ENCODE results near the gene ARHGAP30.
"Not testable (repeated sequence)": the region's sequence is repeated elsewhere in the genome, so short reads cannot be mapped to it uniquely, and the experiment has no call there.

The ARHGAP30 gene

GRCh38 chr1:161070761-161071160 is 1.1 kb upstream of the ARHGAP30 start:
- DNase-seq = no peak

DNA sequence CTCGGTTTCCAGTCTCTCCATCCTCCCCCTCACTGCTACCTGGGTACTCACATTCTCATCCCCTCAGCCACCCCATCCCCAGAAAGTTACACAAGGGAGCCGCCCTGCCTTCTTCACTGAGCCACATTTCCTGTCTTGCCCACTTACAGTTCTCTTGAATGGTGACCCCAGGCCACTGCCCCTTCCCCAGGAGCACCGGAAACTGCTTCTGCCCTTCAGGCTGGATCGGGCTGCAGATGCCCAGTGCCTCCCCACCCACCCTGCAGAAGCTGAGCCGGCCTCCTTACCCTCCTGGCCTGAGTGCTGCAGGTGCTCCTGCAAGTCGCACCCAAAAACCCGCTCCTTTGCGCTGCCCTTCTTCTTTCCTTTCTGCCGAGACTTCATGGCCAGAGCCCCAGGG is 450 bp downstream of the ARHGAP30 start:
- DNase-seq = no peak

- DNase-seq = peak in 26 of 56 donors; percentile 3 to 56 (median 20)
These were observed 1.1 kb downstream of the ARHGAP30 start for GRCh38 chr1:161068306-161069234.

DNA sequence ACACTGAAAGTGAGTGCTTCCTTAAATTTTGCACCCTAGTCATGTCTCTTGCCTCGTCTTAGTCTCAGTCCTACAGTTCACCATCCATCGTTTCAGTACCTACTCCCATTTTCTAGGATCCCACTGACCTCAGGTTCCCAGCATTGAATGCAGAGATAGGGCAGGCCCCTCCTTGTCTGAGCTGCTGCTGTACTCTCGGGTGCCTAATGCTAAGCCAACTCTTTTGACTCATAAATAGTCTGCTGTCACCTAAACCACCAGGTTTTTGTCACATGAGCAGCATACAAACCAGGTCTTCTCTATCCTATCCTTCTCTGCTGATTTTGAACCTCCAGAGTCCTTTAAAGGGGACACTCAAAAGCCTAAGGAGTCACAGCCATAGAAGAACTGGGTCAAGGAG is 3.0 kb downstream of the ARHGAP30 start:
- DNase-seq = no peak

GRCh38 chr1:161065681-161066080 is 4.0 kb downstream of the ARHGAP30 start:
- not testable (repeated sequence) for DNase-seq

GRCh38 chr1:161063936-161064335 is 5.8 kb downstream of the ARHGAP30 start:
- not testable (repeated sequence) for DNase-seq

GRCh38 chr1:161061419-161061818 is 8.3 kb downstream of the ARHGAP30 start:
- no peak for DNase-seq

DNA sequence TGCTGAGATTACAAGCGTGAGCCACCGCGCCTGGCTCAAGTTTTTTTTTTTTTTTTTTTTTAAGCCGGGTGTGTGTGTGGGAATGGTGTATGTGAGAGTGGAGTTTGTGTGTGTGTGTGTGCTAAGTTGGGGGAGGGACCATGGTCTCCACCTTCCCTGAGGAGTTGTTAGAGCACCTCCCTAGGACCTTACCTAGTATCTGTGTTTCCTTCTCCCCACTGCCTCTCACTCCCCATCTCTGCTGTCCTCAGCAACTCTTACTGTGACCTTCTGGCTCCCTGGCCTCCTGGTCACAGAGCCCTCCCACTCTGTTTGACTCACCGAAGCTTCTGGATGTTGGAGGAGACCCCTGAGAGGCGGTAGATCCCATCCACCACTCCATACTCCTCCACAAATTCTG is 10.4 kb downstream of the ARHGAP30 start:
- no peak for DNase-seq

DNA sequence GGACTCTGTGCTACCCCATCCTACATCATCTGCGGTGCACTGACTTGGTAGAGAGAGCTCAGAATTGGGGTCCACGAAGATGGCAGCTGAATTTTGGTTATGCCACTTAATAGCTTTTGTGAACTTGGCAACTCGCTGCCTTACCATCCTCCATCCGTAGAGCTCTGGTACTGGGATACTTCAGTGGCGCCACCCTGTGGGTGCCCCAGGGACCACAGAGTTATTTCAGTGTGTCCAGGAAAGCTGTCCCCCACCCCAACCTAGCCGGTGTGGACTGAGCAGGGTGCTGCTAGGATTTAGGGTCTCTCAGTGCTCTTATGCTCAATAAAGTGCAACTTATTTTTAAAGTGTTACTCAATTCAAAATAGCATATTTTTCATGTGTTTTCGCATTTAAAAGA is 14.9 kb downstream of the ARHGAP30 start:
- no peak for DNase-seq

GRCh38 chr1:161054232-161054631 is 15.5 kb downstream of the ARHGAP30 start:
- no peak for DNase-seq

GRCh38 chr1:161052899-161053298 is 16.8 kb downstream of the ARHGAP30 start:
- DNase-seq = no peak

DNA sequence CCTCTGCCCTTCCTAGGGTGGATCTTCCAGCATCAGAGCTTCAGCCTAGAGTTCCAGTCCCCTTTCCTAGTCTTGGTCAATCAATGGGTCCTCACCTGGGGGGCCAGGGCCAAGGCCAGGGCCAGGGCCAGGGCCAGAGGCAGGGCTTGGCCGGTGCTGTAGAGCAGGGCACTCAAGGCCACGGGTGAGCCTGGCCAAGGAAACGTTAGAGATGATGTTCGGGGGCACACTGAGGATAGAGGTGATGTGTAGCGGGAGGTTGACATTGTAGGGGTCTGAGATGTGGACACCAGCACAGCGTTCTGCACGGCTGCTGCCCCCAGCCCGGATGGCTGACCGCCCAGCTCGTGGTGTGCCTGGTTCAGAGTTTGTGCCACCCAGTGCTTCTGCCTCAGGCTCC is 18.5 kb downstream of the ARHGAP30 start:
- DNase-seq = no peak

GRCh38 chr1:161048949-161049722 is 20.6 kb downstream of the ARHGAP30 start:
- no peak for DNase-seq

GRCh38 chr1:161047436-161048420 is 22.0 kb downstream of the ARHGAP30 start:
- DNase-seq = no peak

- no peak for DNase-seq
These were observed 23.0 kb downstream of the ARHGAP30 start for GRCh38 chr1:161046605-161047228.

DNA sequence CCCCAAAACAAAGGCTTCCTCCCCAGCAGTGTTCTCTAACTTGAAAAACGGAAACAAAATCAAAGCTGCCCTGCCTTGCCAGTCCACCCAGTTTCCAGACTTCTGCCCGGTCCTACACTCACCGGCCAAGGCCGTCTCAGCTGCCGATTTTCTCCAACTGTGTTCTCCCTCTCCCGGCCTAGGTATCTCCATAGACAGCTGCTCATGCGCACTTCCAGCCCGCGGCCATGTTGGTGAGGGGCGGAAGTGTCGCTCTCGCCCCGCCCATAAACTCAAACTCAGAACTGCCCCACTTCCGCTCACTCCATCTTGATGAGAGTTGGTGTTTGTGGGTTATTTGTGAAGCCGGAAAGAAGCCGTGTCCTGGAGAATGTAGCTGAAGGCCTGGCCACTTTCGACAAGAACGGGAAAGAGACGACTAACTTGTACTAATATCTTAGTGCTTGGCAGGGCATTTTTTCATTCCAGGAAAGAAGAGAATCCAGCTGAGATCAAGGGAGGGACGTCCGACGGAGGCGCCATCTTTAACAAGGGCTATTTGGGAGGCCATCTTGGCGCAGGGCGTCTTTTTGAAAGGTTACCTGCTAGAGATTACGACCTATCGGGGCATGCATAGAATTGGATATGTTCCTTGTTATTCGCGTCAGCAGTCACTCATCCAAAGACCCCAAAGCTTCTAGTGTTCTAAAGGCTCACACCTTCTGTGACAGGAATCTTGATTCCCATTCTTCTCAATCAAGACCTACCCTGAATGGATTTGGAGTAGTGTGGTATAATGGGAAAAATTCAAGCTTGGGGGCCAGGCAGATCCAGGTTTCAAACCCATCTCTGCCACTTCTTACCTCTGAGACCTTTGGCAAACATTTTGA is 23.7 kb downstream of the ARHGAP30 start, which contains the start of gene USF1:
Gene USF1, minus strand, starts transcription at position 242 of the 869 bp plus-strand sequence. CDS start 2,702 bp downstream, outside the sequence.
- peak; percentile 60 to 96 (median 86) for DNase-seq

DNA sequence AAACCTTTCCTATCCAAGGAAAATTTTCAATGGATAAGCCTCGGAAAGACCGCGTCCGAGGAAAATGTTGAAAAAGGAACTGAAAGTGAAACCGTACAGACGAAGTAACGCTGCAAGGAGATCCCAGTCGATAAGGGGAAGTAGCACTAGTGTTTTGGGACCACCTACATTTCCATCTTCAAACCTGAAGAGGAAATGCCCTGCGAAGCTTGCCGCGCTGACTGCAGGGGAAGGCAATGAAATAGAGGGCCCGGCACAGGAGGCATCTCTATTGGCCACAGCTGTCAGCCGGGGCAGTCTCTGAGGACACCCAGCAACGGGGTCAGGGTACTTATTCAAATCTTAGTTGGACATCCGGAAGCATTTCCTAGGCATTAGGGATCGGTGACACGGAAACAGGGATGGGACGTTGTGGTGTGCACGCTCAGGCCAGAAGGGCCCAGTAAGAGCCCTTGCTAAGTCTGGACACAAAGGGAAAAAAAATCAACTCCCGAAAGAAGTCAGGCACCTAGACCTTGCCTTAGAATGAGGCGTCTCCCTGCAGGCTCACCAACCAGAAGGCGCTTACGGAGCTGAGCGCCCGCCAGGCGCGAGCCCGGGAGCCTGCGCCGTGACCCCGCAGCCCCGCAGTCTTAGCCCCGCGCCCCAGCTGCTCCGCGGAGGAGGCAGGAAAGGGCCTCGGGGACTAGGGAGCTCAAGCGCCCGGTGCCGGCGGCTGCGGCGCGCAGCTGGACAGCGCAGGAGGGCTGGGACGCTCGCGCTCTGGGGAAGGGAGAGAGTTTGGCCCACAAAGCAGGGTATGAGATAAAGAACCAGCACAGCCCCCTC is 24.6 kb downstream of the ARHGAP30 start:
- peak in 40 of 56 donors; percentile 11 to 74 (median 46) for DNase-seq

GRCh38 chr1:161044535-161044907 is 25.2 kb downstream of the ARHGAP30 start:
- no peak for DNase-seq

GRCh38 chr1:161039546-161039945 is 30.1 kb downstream of the ARHGAP30 start:
- DNase-seq = no peak
